DOHH2 (cell line): ENCODE measurements around the gene ZFAND2B.

Source experiments
- H3F3A ChIP-seq: fragments of 200-600 bp; sonication (generic), shearing (Covaris generic); 2 replicates; pipeline ENCODE4 v1.6.0; 2016; ENCODE audit warnings: antibody characterized with exemption, mild to moderate bottlenecking; ENCODE audit not compliant: control insufficient read depth, insufficient read depth
- H3K27ac ChIP-seq: fragments of 200-600 bp; sonication (generic); 2 replicates; pipeline ENCODE4 v1.5.1; 2014; ENCODE audit warnings: low read depth, mild to moderate bottlenecking, low read length, moderate library complexity
- H3K27me3 ChIP-seq: fragments of 200-600 bp; sonication (generic); 2 replicates; pipeline ENCODE4 v1.6.1; 2014; ENCODE audit warnings: mild to moderate bottlenecking, low read length, mixed read lengths; ENCODE audit not compliant: control insufficient read depth
- H3K36me3 ChIP-seq: fragments of 200-600 bp; sonication (generic); 2 replicates; pipeline ENCODE4 v1.6.1; 2014; ENCODE audit warnings: mild to moderate bottlenecking, low read length, moderate library complexity, mixed read lengths; ENCODE audit not compliant: control insufficient read depth
- H3K4me1 ChIP-seq: fragments of 200-600 bp; sonication (generic); 2 replicates; pipeline ENCODE4 v1.6.1; 2014; ENCODE audit warnings: mild to moderate bottlenecking, low read length, mixed read lengths; ENCODE audit not compliant: control insufficient read depth
- H3K4me2 ChIP-seq: fragments of 200-600 bp; sonication (generic); 2 replicates; pipeline ENCODE4 v1.6.0; 2014; ENCODE audit warnings: mild to moderate bottlenecking, low read length, moderate library complexity
- H3K4me3 ChIP-seq: fragments of 200-600 bp; sonication (generic); 2 replicates; pipeline ENCODE4 v1.5.1; 2014; ENCODE audit warnings: mild to moderate bottlenecking, low read length, mixed read lengths
- H3K79me2 ChIP-seq: fragments of 200-600 bp; sonication (generic); 2 replicates; pipeline ENCODE4 v1.6.1; 2014; ENCODE audit warnings: mild to moderate bottlenecking, low read length, mixed read lengths; ENCODE audit not compliant: control insufficient read depth
- H3K9me2 ChIP-seq: fragments of 200-600 bp; sonication (generic); replicated peaks from 2 replicates; pipeline ENCODE4 v1.6.1; 2014; ENCODE audit warnings: mild to moderate bottlenecking, low read length, mixed read lengths; ENCODE audit not compliant: control insufficient read depth
- H3K9me3 ChIP-seq: fragments of 200-600 bp; sonication (generic); 2 replicates; pipeline ENCODE4 v1.6.1; 2014; ENCODE audit warnings: antibody characterized with exemption, low read length, mixed read lengths; ENCODE audit not compliant: control insufficient read depth, insufficient read depth
- H4K20me1 ChIP-seq: fragments of 200-600 bp; sonication (generic); 2 replicates; pipeline ENCODE4 v1.6.0; 2014; ENCODE audit warnings: low read depth, mild to moderate bottlenecking, antibody characterized with exemption, low read length, moderate library complexity; ENCODE audit not compliant: control insufficient read depth, insufficient read depth
- EZH2phosphoT487 ChIP-seq: fragments of 200-600 bp; sonication (generic); IDR thresholded peaks from 2 replicates; pipeline ENCODE4 v1.6.1; 2017; ENCODE audit warnings: borderline replicate concordance, mild to moderate bottlenecking, antibody characterized with exemption, low read length, moderate library complexity, mixed read lengths
- TF ChIP-seq, protein P1 (sequence below): fragments of 200-600 bp; sonication (generic); IDR thresholded peaks from one replicate; pipeline ENCODE4 v1.5.1; 2014; ENCODE audit warnings: antibody characterized with exemption, mild to moderate bottlenecking, low read depth, low read length; ENCODE audit not compliant: poor library complexity, severe bottlenecking

ZFAND2B gene

DNA sequence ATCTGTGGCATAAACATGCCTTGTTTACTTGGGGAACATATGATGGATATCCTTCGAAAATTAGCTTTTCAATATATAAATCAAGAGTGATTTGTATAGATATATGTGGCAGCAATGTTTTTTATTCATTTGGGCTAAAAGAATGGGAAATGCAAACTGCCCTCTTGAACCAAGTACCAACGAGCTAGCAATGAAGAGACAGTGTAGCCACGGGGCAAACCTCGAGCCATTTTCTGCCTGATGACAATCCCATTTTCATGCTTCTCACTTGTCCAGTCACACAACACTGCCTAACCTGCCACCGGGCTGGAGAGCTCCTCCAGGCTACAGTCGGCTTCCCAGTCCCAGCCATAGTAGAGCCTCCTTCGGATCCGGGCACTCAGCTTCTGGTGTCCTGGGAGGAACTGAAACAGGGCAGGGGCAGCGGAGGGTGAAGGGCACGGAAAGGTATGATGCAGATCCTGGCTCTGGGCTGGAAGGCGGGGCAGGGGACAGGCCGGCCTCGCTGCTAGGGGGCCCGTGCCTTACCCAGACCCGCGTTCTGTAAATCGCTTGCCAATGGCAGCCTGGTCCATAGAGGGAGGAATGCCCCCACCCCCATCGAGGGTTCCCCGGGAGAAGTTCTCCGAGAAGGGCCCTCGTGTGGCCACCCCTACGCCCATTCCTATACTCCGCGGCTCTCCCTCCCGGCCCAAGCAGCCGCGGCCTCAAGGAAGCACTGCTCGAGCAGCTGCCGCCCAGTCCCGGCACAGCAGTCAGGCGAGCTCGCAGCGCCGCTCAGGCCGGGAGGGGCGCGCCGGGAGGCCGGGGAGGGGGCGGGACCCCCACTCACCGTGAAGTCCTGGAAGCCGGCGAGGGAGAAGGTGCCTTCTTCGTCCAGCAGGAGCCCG, 30.4 kb upstream of the ZFAND2B start:
- H3K4me3 ChIP-seq: peak overlapping the region; percentile 96
- H4K20me1 ChIP-seq: 0 out of 2 replicates have a peak, but pooled peaks cover 5% of the 10 kb centered on the region
- H3K27me3 ChIP-seq: no peaks in the 10 kb centered on the region
- no peak for TF ChIP-seq EZH2phosphoT487
- TF ChIP-seq, protein P1, sequence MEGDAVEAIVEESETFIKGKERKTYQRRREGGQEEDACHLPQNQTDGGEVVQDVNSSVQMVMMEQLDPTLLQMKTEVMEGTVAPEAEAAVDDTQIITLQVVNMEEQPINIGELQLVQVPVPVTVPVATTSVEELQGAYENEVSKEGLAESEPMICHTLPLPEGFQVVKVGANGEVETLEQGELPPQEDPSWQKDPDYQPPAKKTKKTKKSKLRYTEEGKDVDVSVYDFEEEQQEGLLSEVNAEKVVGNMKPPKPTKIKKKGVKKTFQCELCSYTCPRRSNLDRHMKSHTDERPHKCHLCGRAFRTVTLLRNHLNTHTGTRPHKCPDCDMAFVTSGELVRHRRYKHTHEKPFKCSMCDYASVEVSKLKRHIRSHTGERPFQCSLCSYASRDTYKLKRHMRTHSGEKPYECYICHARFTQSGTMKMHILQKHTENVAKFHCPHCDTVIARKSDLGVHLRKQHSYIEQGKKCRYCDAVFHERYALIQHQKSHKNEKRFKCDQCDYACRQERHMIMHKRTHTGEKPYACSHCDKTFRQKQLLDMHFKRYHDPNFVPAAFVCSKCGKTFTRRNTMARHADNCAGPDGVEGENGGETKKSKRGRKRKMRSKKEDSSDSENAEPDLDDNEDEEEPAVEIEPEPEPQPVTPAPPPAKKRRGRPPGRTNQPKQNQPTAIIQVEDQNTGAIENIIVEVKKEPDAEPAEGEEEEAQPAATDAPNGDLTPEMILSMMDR: peak; percentile 47
- H3K79me2 ChIP-seq: peaks cover 42% of the 10 kb centered on the region
- peaks cover 71% of the 10 kb centered on the region for H3K36me3 ChIP-seq
- H3K4me1 ChIP-seq: peaks cover 28% of the 10 kb centered on the region
- peak overlapping the region; percentile 99 for H3K27ac ChIP-seq
- H3F3A ChIP-seq: peaks cover 16% of the 10 kb centered on the region
- no peaks in the 10 kb centered on the region for H3K9me2 ChIP-seq
- H3K9me3 ChIP-seq: no peaks in the 10 kb centered on the region
- peak overlapping the region; percentile 95 for H3K4me2 ChIP-seq

DNA sequence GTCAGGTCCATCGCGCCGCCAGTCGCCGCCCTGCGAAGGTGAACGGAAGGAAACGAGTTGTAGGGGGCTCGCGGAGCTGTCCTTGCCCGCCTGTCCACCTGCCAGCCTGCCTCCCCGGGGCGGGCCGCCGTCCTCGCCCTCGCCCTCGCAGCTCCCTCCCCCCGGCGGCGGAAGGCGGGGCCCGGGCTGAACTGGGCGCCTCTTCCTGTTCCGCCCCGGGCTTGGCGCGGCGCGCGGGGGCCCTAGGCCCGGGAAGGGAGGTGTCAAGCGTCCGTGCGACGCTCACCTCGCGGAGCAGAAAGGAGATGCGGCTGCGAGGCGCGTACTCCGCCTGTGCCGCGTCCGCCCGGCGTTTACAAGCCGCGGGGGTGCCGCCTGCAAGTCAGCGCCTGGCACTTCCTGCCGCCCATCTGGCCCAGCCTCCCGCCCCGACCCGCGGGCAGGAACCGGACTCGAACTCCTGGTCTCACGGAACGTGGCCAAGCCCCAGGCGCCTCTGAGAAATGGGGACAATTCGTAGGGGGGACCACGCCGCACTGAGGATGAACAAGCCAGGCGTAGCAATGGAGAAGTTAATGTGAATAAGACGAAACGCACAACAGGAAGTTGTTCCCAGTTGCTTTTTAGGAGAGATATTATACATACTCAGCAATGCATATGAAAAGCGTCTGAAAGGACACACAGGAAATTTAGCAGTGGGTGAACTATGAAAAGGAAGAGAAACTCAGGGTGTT, 29.6 kb upstream of the ZFAND2B start, which contains the start of gene CNPPD1:
Gene CNPPD1 (minus strand): TSS at position 108 of the 734 bp plus-strand sequence. CDS start 97 bp downstream, at position 11.
- Histone ChIP-seq H3K9me3 (no peaks in the 10 kb centered on the region), H3K4me3 (peak within 1 kb of the TSS; percentile 96), H3K27me3 (no peaks in the 10 kb centered on the region), H4K20me1 (0 out of 2 replicates have a peak, but pooled peaks cover 5% of the 10 kb centered on the region), H3F3A (peaks cover 14% of the 10 kb centered on the region), H3K4me1 (peaks cover 28% of the 10 kb centered on the region), H3K9me2 (no peaks in the 10 kb centered on the region), H3K27ac (peak within 1 kb of the TSS; percentile 99), H3K4me2 (peak within 1 kb of the TSS; percentile 95), H3K36me3 (peaks cover 73% of the 10 kb centered on the region), H3K79me2 (peaks cover 42% of the 10 kb centered on the region)
- TF ChIP-seq, protein P1: no peak
- TF ChIP-seq EZH2phosphoT487: no peak

DNA sequence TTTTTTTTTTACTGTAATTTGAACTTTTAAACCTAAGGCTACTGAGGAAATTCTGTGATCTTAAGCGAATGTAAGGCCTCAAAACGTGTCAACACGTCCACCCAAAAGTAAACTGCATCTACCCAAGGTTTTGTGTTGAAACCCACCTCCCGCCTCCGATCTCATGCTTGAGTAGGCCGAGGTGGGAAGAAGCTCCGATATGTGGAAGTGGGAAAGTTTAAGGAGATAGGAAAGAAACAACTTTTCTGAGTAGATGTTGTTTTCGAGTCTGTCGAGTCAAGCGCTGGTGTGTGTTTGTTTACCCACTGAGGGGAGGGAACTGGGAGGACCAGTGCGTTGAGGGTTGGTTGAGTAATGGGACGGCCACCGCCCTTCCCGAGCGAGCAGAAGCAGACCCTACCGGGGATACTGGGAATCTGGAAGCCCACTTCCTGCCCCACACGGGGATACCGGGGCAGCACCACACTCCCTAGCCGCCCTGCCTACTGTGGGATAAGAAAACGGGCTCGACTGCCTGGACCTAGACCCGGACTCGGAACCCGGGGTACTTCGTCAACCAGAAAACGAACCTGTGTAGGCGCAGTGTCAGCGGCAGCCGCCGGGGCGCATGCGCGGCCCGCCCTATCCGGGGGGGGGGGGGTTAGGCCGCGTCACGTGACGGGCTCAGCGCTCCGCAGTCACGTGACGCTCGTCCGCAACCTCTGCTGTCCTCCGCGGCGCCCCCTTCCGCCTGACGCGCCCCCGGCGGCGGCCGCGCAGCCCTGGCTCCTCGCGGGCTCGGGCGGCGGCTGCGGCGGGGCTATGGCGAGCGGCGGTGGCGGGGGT, 28.8 kb upstream of the ZFAND2B start, which contains the start of gene RETREG2:
Gene RETREG2 (plus strand): TSS at position 724 of the 825 bp plus-strand sequence. CDS start 78 bp downstream, at position 802.
- peaks cover 42% of the 10 kb centered on the region for H3K79me2 ChIP-seq
- peak within 1 kb of the TSS; percentile 95 for H3K4me2 ChIP-seq
- H3K27me3 ChIP-seq: no peaks in the 10 kb centered on the region
- H3K27ac ChIP-seq: peak within 1 kb of the TSS; percentile 99
- peak within 1 kb of the TSS; percentile 96 for H3K4me3 ChIP-seq
- H3K9me2 ChIP-seq: no peaks in the 10 kb centered on the region
- peaks cover 14% of the 10 kb centered on the region for H3F3A ChIP-seq
- H4K20me1 ChIP-seq: 0 out of 2 replicates have a peak, but pooled peaks cover 5% of the 10 kb centered on the region
- peaks cover 28% of the 10 kb centered on the region for H3K4me1 ChIP-seq
- H3K9me3 ChIP-seq: no peaks in the 10 kb centered on the region
- TF ChIP-seq, protein P1: no peak
- no peak for TF ChIP-seq EZH2phosphoT487
- peaks cover 73% of the 10 kb centered on the region for H3K36me3 ChIP-seq
